HCT116 (cell line): ENCODE results near the gene G0S2. TPM values are rescaled to one million over a fixed set of nuclear protein-coding genes. Genes with fewer than 3 reads are reported as not detected.

Experiments used
- ATAC-seq: fragments of 200-7000 bp; cut with Tn5 transposase; 2 replicates; pipeline ENCODE4 v1.9.1; 2020; ENCODE audit warnings: mild to moderate bottlenecking, moderate library complexity
- Bru-seq: library from RNA; stranded (reverse); fragments of 400-500 nt; gene quantifications from one replicate; lab custom pipeline; 2021; lab: Mats Ljungman, UMichigan
- BruChase-seq, 2 experiments: library from RNA; stranded (reverse); fragments of 400-500 nt; gene quantifications; one replicate each; lab custom pipeline; 2021; lab: Mats Ljungman, UMichigan
- BruUV-seq: library from RNA; stranded (reverse); fragments of 400-500 nt; replicated peaks from 2 replicates; lab custom pipeline; 2021; lab: Mats Ljungman, UMichigan
- CTCF ChIA-PET: fragments of 300-600 bp; sonication (Branson Sonifier 250); formaldehyde crosslinking; loops from one replicate; lab custom pipeline; 2021; ENCODE audit warnings: antibody characterized with exemption; lab: Charles Lee
- POLR2A ChIA-PET: fragments of 300-600, 350-600 bp; sonication (Branson Sonifier 250); formaldehyde crosslinking; loops from one replicate; lab custom pipeline; 2021; ENCODE audit warnings: antibody characterized with exemption; lab: Charles Lee
- RAD21 ChIA-PET, 2 experiments: fragments of 300-600 bp; sonication (Branson Sonifier 250); formaldehyde crosslinking; loops; one replicate each; lab custom pipeline; 2023; ENCODE audit warnings: low total read pairs in 2 of 2; ENCODE audit not compliant: uncharacterized antibody in 2 of 2, unreplicated experiment in 2 of 2, low non-redundant PET in 1 of 2; lab: Charles Lee
- DNase-seq: peaks from one replicate; pipeline ENCODE4 v3.0.0-alpha.2; 2010; ENCODE audit warnings: low read depth, low spot score
- H2AFZ ChIP-seq: fragments of 200-600 bp; shearing (Covaris generic), sonication (generic); 2 replicates; pipeline ENCODE4 v1.6.1; 2017; ENCODE audit warnings: low read depth, mixed run types, mixed read lengths, antibody characterized with exemption, low read length; ENCODE audit not compliant: poor library complexity, severe bottlenecking
- H3K27ac ChIP-seq: 2 replicates; pipeline ENCODE4 v1.5.1; 2012; ENCODE audit warnings: low read depth, low read length
- H3K27me3 ChIP-seq: fragments of 200-600 bp; sonication (generic); 2 replicates; pipeline ENCODE4 v1.6.1; 2016; ENCODE audit warnings: mixed run types, low read length, mixed read lengths; ENCODE audit not compliant: insufficient read depth
- H3K36me3 ChIP-seq, 2 experiments: fragments of 200-500 bp in 1 of 2; fragments of 200-600 bp in 1 of 2; sonication (Bioruptor generic) in 1 of 2; sonication (generic) in 1 of 2; 2 replicates each; pipeline versions ENCODE4 v1.5.1 to v1.6.1; 2014 to 2016; ENCODE audit warnings: low read length in 2 of 2, inconsistent platforms in 1 of 2, mixed read lengths in 1 of 2, mixed run types in 1 of 2; ENCODE audit not compliant: insufficient read depth in 2 of 2, control insufficient read depth in 1 of 2
- H3K4me1 ChIP-seq, 2 experiments: fragments of 200-600 bp in 1 of 2; sonication (generic) in 1 of 2; 2 replicates each; pipeline versions ENCODE4 v1.5.1 to v1.6.1; 2012 to 2017; ENCODE audit warnings: low read length in 2 of 2, inconsistent platforms in 1 of 2, mild to moderate bottlenecking in 1 of 2, mixed read lengths in 1 of 2, mixed run types in 1 of 2, moderate library complexity in 1 of 2; ENCODE audit not compliant: insufficient read depth in 2 of 2, control insufficient read depth in 1 of 2
- H3K4me2 ChIP-seq: fragments of 200-600 bp; sonication (generic); 2 replicates; pipeline ENCODE4 v1.6.1; 2017; ENCODE audit warnings: mixed run types, low read length, mixed read lengths
- H3K4me3 ChIP-seq, 2 experiments: fragments of 200-600 bp in 1 of 2; sonication (generic) in 1 of 2; replicated peaks in 1 of 2; 2 replicates each; pipeline ENCODE4 v1.5.1; 2011 to 2016; ENCODE audit warnings: low read length in 2 of 2, control low read depth in 1 of 2, low read depth in 1 of 2, mild to moderate bottlenecking in 1 of 2, mixed read lengths in 1 of 2, mixed run types in 1 of 2
- H3K79me2 ChIP-seq: fragments of 200-600 bp; sonication (generic); 2 replicates; pipeline ENCODE4 v1.6.1; 2017; ENCODE audit warnings: mild to moderate bottlenecking, mixed run types, low read length, moderate library complexity, mixed read lengths; ENCODE audit not compliant: insufficient read depth
- H3K9ac ChIP-seq: fragments of 200-600 bp; sonication (generic); 2 replicates; pipeline ENCODE4 v1.6.1; 2016; ENCODE audit warnings: low read length, mixed read lengths
- H3K9me2 ChIP-seq: fragments of 200-600 bp; sonication (generic), shearing (Covaris generic); 2 replicates; pipeline ENCODE4 v1.6.1; 2017; ENCODE audit warnings: mixed run types, mild to moderate bottlenecking, moderate library complexity; ENCODE audit not compliant: insufficient read depth
- H3K9me3 ChIP-seq, 2 experiments: fragments of 200-500 bp in 1 of 2; fragments of 200-600 bp in 1 of 2; sonication (Bioruptor generic) in 1 of 2; sonication (generic) in 1 of 2; 2 replicates each; pipeline ENCODE4 v1.6.1; 2014 to 2017; ENCODE audit warnings: low read length in 2 of 2, mixed read lengths in 2 of 2, inconsistent platforms in 1 of 2, low read depth in 1 of 2, mild to moderate bottlenecking in 1 of 2, mixed run types in 1 of 2, moderate library complexity in 1 of 2; ENCODE audit not compliant: control insufficient read depth in 1 of 2, insufficient read depth in 1 of 2
- H4K20me1 ChIP-seq: fragments of 200-600 bp; sonication (generic), shearing (Covaris generic); 2 replicates; pipeline ENCODE4 v1.6.1; 2017; ENCODE audit warnings: mixed run types, mild to moderate bottlenecking, moderate library complexity; ENCODE audit not compliant: insufficient read depth
- CEBPB ChIP-seq: IDR thresholded peaks from 2 replicates; pipeline ENCODE4 v1.6.1; 2012; ENCODE audit warnings: low read depth
- CTCF ChIP-seq, 3 experiments: fragments of 200-600 bp in 1 of 3; sonication (generic) in 1 of 3; IDR thresholded peaks in 2 of 3; conservative IDR thresholded peaks in 1 of 3; 2 replicates each; pipeline ENCODE4 v1.5.1; 2012 to 2017; ENCODE audit warnings: low read depth in 2 of 3, low read length in 2 of 3, antibody characterized with exemption in 1 of 3, borderline replicate concordance in 1 of 3, control low read depth in 1 of 3, mild to moderate bottlenecking in 1 of 3, mixed read lengths in 1 of 3, mixed run types in 1 of 3, moderate library complexity in 1 of 3; ENCODE audit not compliant: insufficient read depth in 1 of 3
- FOSL1 ChIP-seq: IDR thresholded peaks from 2 replicates; pipeline ENCODE4 v1.6.1; 2012; ENCODE audit warnings: low read depth
- JUND ChIP-seq: IDR thresholded peaks from 2 replicates; pipeline ENCODE4 v1.6.1; 2012
- POLR2AphosphoS5 ChIP-seq: IDR thresholded peaks from 2 replicates; pipeline ENCODE4 v1.6.1; 2011; ENCODE audit warnings: mild to moderate bottlenecking, low read depth, low read length, moderate library complexity
- intact Hi-C: fragments of 100-400 bp; cut with micrococcal nuclease; formaldehyde crosslinking; loops from 2 replicates; pipeline ENCODE4 v1.10.0; 2022
- long read RNA-seq: library from polyadenylated mRNA; unstranded; transcript quantifications from one replicate; pipeline ENCODE4 v2.0.0, GENCODE V29; 2021; ENCODE audit not compliant: unreplicated experiment
- polyA plus RNA-seq: library from polyadenylated mRNA; unstranded; fragments of >200 nt; gene quantifications from 2 replicates; pipeline ENCODE4 v1.2.1, GENCODE V29; 2012; ENCODE audit warnings: missing spikeins
- total RNA-seq: library from RNA; stranded (reverse); gene quantifications from one replicate; pipeline ENCODE4 v1.2.1, GENCODE V29; 2021; ENCODE audit not compliant: unreplicated experiment

G0S2 gene
- total RNA-seq (not detected), Bru-seq, nascent RNA (not detected), BruChase-seq, experiment 1, labeled RNA remaining after a 6-hour chase (not detected), BruChase-seq, experiment 2, labeled RNA remaining after a 2-hour chase (not detected)
- polyA plus RNA-seq, result 0.06 TPM in 1 of 2 replicates, not detected in the other
- long read RNA-seq, result 0 reads

GRCh38 chr1:209674957-209675564, at the start of gene G0S2:
TSS of gene G0S2 (plus strand) at chr1:209675412. CDS start at chr1:209675685, 273 bp downstream.
- DNase-seq (no peak), ATAC-seq (no peak)
- TF ChIP-seq FOSL1 (no peak), POLR2AphosphoS5 (no peak), CEBPB (no peak), JUND (no peak), CTCF (IDR thresholded peaks at IDR 0.05 in 2 of 3, conservative IDR thresholded peaks at IDR 0.05 in 1 of 3; ENCODE audit: borderline replicate concordance in 1 of 3, insufficient read depth in 1 of 3, low read depth in 2 of 3, low read length in 2 of 3) (no peak)
- Histone ChIP-seq H3K9me3 (no peaks in the 10 kb centered on the region), H2AFZ (no peak within 1 kb of the TSS), H3K4me3 (no peak within 1 kb of the TSS), H3K4me2 (no peak within 1 kb of the TSS), H3K9ac (no peak within 1 kb of the TSS), H3K79me2 (no peaks in the 10 kb centered on the region), H3K4me1 (peaks cover 0 to 7% of the 10 kb centered on the region in 2 experiments; a peak in 1 of 4 replicates), H3K36me3 (no peaks in the 10 kb centered on the region), H3K9me2 (no peaks in the 10 kb centered on the region), H3K27ac (no peak within 1 kb of the TSS), H3K27me3 (no peaks in the 10 kb centered on the region), H4K20me1 (no peaks in the 10 kb centered on the region)
- intact Hi-C loops, result no loop called here
- ChIA-PET RAD21 (no interaction called here), POLR2A (interaction anchor here (1.4 kb wide), 1 partner anchor 22 kb away, joined by 3 read pairs; no protein-coding TSS in a partner anchor), CTCF (no interaction called here)
- no TSS peak for BruUV-seq
